HG03432 (cell line): Measurements from ENCODE around the gene ACOT2.
"Not testable (repeated sequence)": the region's sequence is repeated elsewhere in the genome, so short reads cannot be mapped to it uniquely, and the experiment has no call there.

Source experiments
- ATAC-seq: cut with Tn5 transposase; IDR thresholded peaks from one replicate; pipeline ENCODE4 v1.9.1; 2021; ENCODE audit warnings: mild to moderate bottlenecking, moderate library complexity; ENCODE audit not compliant: unreplicated experiment

Gene ACOT2

GRCh38 chr14:73569185-73569958 is at the start of gene ACOT2:
Gene ACOT2 (plus strand): TSS chr14:73569213. CDS start chr14:73569241, 28 bp downstream.
- peak; percentile 68 for ATAC-seq

- ATAC-seq = no peak
These were observed 47.8 kb upstream of the ACOT2 start for GRCh38 chr14:73521229-73521628.

GRCh38 chr14:73524493-73524892 is 44.5 kb upstream of the ACOT2 start:
- no peak for ATAC-seq

GRCh38 chr14:73526036-73526984 is 42.7 kb upstream of the ACOT2 start:
- no peak for ATAC-seq

DNA sequence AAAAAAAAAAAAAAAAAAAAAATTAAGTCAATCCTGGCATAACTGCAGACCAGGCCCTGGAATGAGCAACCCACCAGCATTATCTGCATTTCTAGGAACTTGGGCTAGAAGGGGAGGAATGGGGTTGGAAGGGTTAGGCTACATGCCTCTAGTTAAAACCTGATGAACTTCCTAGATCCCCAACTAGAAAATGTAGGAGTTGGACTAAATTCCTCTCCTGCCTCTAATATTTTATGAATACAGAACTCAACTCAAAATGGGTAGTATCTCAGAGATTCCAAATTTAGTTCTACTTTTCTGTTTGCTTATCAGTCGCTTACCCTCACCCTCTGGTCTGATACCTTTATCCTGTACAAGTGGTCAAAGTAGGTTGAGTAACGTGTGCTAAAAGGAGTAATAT is 39.7 kb upstream of the ACOT2 start:
- ATAC-seq = not testable (repeated sequence)

- not testable (repeated sequence) for ATAC-seq
These were observed 37.0 kb upstream of the ACOT2 start for GRCh38 chr14:73531971-73532370.

DNA sequence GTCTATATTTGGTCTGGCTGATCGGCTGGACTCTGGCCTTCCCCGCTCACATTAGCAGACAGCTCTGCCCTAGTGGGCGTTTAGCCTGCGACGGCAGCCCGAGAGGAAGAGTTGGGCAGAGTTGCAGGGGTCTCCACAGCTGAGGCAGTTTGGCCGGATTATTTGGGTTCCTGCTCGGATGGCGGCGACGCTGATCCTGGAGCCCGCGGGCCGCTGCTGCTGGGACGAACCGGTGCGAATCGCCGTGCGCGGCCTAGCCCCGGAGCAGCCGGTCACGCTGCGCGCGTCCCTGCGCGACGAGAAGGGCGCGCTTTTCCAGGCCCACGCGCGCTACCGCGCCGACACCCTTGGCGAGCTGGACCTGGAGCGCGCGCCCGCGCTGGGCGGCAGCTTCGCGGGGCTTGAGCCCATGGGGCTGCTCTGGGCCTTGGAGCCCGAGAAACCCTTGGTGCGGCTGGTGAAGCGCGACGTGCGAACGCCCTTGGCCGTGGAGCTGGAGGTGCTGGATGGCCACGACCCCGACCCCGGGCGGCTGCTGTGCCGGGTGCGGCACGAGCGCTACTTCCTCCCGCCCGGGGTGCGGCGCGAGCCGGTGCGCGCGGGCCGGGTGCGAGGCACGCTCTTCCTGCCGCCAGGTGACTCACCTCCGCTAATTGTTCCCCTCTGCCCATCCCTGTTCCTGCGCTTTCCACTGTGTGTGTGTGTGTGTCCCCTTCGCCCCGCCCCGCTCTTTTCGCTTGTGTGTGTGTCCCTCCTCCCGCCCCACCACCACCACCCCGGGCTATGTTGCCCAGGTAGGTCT is 31.6 kb upstream of the ACOT2 start:
- not testable (repeated sequence) for ATAC-seq

DNA sequence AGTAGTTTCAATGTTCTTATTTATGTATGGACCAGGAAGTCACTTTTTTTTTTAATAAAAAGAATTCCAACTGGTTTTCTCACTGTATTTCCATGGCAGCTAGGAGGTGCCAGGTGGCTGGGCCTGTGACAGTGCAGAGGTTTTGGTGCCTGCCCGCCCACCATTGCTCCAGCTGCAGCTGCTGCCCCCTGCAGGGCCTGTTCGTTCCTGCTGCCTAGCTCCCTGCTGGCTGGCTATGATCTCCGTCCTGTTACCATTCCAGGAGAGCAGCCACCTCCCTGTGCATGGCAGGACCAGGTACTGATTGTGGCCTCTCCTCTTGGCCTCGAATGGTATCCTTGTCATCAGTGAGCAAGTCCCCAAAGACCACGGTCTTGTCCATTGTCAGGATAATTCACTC is 30.0 kb upstream of the ACOT2 start:
- peak; percentile 85 for ATAC-seq

GRCh38 chr14:73542961-73543360 is 26.1 kb upstream of the ACOT2 start:
- ATAC-seq = not testable (repeated sequence)

GRCh38 chr14:73545353-73545752 is 23.7 kb upstream of the ACOT2 start:
- not testable (repeated sequence) for ATAC-seq

GRCh38 chr14:73549097-73549496 is 19.9 kb upstream of the ACOT2 start:
- not testable (repeated sequence) for ATAC-seq

GRCh38 chr14:73549889-73550524 is 19.0 kb upstream of the ACOT2 start:
- ATAC-seq = not testable (repeated sequence)

- ATAC-seq = no peak
These were observed 15.2 kb upstream of the ACOT2 start for GRCh38 chr14:73553845-73554244.

DNA sequence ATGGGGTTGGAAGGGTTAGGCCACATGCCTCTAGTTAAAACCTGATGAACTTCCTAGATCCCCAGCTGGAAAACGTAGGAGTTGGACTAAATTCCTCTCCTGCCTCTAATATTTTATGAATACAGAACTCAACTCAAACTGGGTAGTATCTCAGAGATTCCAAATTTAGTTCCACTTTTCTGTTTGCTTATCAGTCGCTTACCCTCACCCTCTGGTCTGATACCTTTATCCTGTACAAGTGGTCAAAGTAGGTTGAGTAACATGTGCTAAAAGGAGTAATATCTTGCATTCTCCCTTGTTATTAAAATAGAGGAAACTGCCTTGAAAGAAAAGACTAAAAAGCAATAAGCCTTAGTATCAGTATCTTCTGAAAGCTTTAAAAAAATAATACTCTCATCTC is 11.8 kb upstream of the ACOT2 start:
- ATAC-seq = not testable (repeated sequence)

DNA sequence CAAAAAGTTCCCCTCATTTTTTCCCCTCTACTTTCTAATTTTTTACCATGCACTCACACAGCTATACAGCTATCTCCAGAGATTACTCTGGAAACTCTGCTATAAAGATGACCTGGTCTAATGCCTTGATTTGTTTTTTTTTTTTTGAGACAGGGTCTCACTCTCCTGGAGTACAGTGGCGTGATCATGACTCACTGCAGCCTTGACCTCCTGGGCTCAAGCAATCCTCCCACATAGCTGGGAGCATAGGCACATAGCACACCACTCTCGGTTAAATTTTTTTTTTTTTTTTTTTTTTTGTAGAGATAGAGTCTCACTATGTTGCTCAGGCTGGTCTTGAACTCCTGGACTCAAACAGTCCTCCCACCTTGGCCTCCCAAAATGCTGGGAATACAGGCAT is 10.8 kb upstream of the ACOT2 start:
- not testable (repeated sequence) for ATAC-seq

DNA sequence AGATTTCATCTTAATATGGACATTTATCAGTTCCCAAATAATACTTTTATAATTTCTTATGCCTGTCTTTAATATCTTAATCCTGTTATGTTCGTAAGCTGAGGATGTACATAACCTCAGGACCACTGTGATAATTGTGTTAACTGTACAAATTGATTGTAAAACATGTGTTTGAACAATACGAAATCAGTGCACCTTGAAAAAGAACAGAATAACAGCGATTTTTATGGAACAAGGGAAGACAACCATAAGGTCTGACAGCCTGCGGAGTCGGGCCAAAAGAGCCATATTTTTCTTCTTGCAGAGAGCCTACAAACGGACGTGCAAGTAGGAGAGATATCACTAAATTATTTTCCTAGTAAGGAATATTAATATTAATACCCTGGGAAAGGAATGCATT is 6.8 kb upstream of the ACOT2 start:
- not testable (repeated sequence) for ATAC-seq

GRCh38 chr14:73562696-73563095 is 6.3 kb upstream of the ACOT2 start:
- ATAC-seq = not testable (repeated sequence)

DNA sequence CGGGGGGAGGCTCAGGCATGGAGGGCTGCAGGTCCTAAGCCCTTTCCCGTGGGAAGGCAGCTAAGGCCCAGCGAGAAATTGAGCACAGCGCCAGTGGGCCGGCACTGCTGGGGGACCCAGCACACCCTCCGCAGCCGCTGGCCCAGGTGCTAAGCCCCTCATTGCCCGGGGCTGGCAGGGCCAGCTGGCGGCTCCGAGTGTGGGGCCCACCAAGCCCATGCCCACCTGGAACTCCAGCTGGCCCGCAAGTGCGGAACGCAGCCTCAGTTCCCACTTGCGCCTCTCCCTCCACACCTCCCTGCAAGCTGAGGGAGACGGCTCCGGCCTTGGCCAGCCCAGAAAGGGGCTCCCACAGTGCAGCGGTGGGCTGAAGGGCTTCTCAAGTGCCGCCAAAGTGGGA is 2.6 kb upstream of the ACOT2 start:
- ATAC-seq = not testable (repeated sequence)

- not testable (repeated sequence) for ATAC-seq
These were observed 2.1 kb upstream of the ACOT2 start for GRCh38 chr14:73566935-73567334.

GRCh38 chr14:73567358-73567757 is 1.7 kb upstream of the ACOT2 start:
- no peak for ATAC-seq
